NB4 (cell line): ENCODE results near the gene CBFA2T3.

Experiments used
- CTCF ChIP-seq: IDR thresholded peaks from one replicate; pipeline ENCODE4 v1.5.1; 2012; ENCODE audit warnings: low read depth, low read length
- MAX ChIP-seq: IDR thresholded peaks from 2 replicates; pipeline ENCODE4 v1.6.1; 2011; ENCODE audit warnings: low read depth, low read length
- POLR2A ChIP-seq: IDR thresholded peaks from 2 replicates; pipeline ENCODE4 v1.6.1; 2011; ENCODE audit warnings: mild to moderate bottlenecking; ENCODE audit not compliant: insufficient read length; ENCODE audit errors: extremely low read depth

- TF ChIP-seq POLR2A (no peak), CTCF (no peak), MAX (no peak)
Measured at GRCh38 chr16:88994695-88995094, 17.7 kb upstream of the CBFA2T3 start.
